K562 (cell line): Measurements from ENCODE around the gene DMD. TPM values are rescaled to one million over a fixed set of nuclear protein-coding genes. Genes with fewer than 3 reads are reported as not detected.

ENCODE experiments used
- ATAC-seq: fragments of 200-7000 bp; cut with Tn5 transposase; 3 replicates; pipeline ENCODE4 v1.9.1; 2020; ENCODE audit warnings: moderate library complexity
- BruUV-seq: library from RNA; stranded (reverse); fragments of 400-500 nt; replicated peaks from 2 replicates; lab custom pipeline; 2021; lab: Mats Ljungman, UMichigan
- CTCF ChIA-PET: fragments of 300-600 bp; formaldehyde crosslinking; extraction: SDS; loops from one replicate; lab custom pipeline; 2021; ENCODE audit warnings: low intra/inter-chr PET ratio; lab: Yijun Ruan, JAX
- POLR2A ChIA-PET: fragments of 300-600, 350-650 bp; sonication (Branson Sonifier 250); formaldehyde crosslinking; extraction: SDS; loops from one replicate; lab custom pipeline; 2021; ENCODE audit warnings: antibody characterized with exemption, inconsistent platforms; lab: Yijun Ruan, JAX
- DNase-seq, 4 experiments: peaks; one replicate each; pipeline versions ENCODE4 v3.0.0 to v3.0.0-alpha.2; 2011 to 2018; ENCODE audit warnings: low spot score in 3 of 4, mixed read lengths in 3 of 4; ENCODE audit errors: extremely low read depth in 1 of 4
- FAIRE-seq: peaks from 2 replicates; lab custom pipeline; 2011; peaks lifted over from hg19 to GRCh38; lab: Jason Lieb, UNC
- H2AFZ ChIP-seq: 2 replicates; pipeline ENCODE4 v1.6.0; 2011; ENCODE audit warnings: low read depth, low read length, control low read depth, inconsistent platforms
- H3K27ac ChIP-seq: fragments of 200-600 bp; 3 replicates; pipeline ENCODE4 v1.8.0; 2011; ENCODE audit warnings: low read depth, mild to moderate bottlenecking, control low read depth, inconsistent platforms, low read length, moderate library complexity, mixed read lengths; ENCODE audit errors: extremely low read depth
- H3K27me3 ChIP-seq, 2 experiments: fragments of 300-600 bp in 1 of 2; 2 replicates in 1 of 2; 3 replicates in 1 of 2; pipeline versions ENCODE4 v1.6.0 to v1.8.0; 2011; ENCODE audit warnings: inconsistent platforms in 2 of 2, low read length in 2 of 2, mild to moderate bottlenecking in 1 of 2, mixed read lengths in 1 of 2, moderate library complexity in 1 of 2; ENCODE audit not compliant: control insufficient read depth in 2 of 2, insufficient read depth in 2 of 2
- H3K36me3 ChIP-seq: fragments of 300-600 bp; 3 replicates; pipeline ENCODE4 v1.8.0; 2011; ENCODE audit warnings: mild to moderate bottlenecking, low read length, inconsistent platforms; ENCODE audit not compliant: control insufficient read depth, insufficient read depth
- H3K4me1 ChIP-seq, 2 experiments: fragments of 200-600 bp in 1 of 2; replicated peaks in 1 of 2; 2 replicates in 1 of 2; 3 replicates in 1 of 2; pipeline versions ENCODE4 v1.5.1 to v1.8.0; 2011; ENCODE audit warnings: inconsistent platforms in 2 of 2, low read length in 2 of 2, mild to moderate bottlenecking in 1 of 2, mixed read lengths in 1 of 2, moderate library complexity in 1 of 2; ENCODE audit not compliant: control insufficient read depth in 2 of 2, insufficient read depth in 2 of 2
- H3K4me2 ChIP-seq: 2 replicates; pipeline ENCODE4 v1.6.1; 2011; ENCODE audit warnings: low read length, control low read depth, inconsistent platforms, mixed read lengths; ENCODE audit not compliant: insufficient read depth
- H3K4me3 ChIP-seq: fragments of 200-600 bp; sonication (generic), shearing (Covaris generic); 2 replicates; pipeline ENCODE4 v1.5.1; 2016; ENCODE audit warnings: control low read depth, inconsistent platforms
- H3K79me2 ChIP-seq: fragments of 200-600 bp; 3 replicates; pipeline ENCODE4 v1.8.0; 2011; ENCODE audit warnings: low read length, inconsistent platforms; ENCODE audit not compliant: control insufficient read depth, insufficient read depth
- H3K9ac ChIP-seq, 2 experiments: 2 replicates each; pipeline versions ENCODE4 v1.6.0 to v1.6.1; 2011; ENCODE audit warnings: low read depth in 2 of 2, low read length in 2 of 2, control low read depth in 1 of 2, inconsistent platforms in 1 of 2, mild to moderate bottlenecking in 1 of 2, mixed read lengths in 1 of 2; ENCODE audit not compliant: insufficient read depth in 1 of 2
- H3K9me1 ChIP-seq: one replicate; pipeline ENCODE4 v1.6.0; 2011; ENCODE audit warnings: inconsistent platforms, mild to moderate bottlenecking, low read length, moderate library complexity; ENCODE audit not compliant: control insufficient read depth, insufficient read depth
- H3K9me3 ChIP-seq: replicated peaks from 2 replicates; pipeline ENCODE4 v1.5.1; 2011; ENCODE audit warnings: low read depth, low read length, inconsistent platforms; ENCODE audit not compliant: control insufficient read depth, insufficient read depth
- H4K20me1 ChIP-seq: replicated peaks from 2 replicates; pipeline ENCODE4 v1.6.1; 2011; ENCODE audit warnings: low read length, inconsistent platforms, mixed read lengths; ENCODE audit not compliant: control insufficient read depth, insufficient read depth
- ELF1 ChIP-seq: fragments of 200-800 bp; sonication (Bioruptor generic); IDR thresholded peaks from 2 replicates; pipeline ENCODE4 v1.6.1; 2016; ENCODE audit warnings: missing genetic modification characterization, missing compliant biosample characterization
- NFRKB ChIP-seq: fragments of 450-650 bp; IDR thresholded peaks from 2 replicates; pipeline ENCODE4 v1.6.1; 2016; ENCODE audit warnings: low read depth
- NKRF ChIP-seq: fragments of 450-650 bp; IDR thresholded peaks from 2 replicates; pipeline ENCODE4 v1.6.1; 2016; ENCODE audit warnings: borderline replicate concordance
- U2AF2 ChIP-seq: fragments of 200-400 bp; formaldehyde crosslinking; optimal IDR thresholded peaks from 2 replicates; pipeline ENCODE3; 2017; ENCODE audit warnings: low read depth, mild to moderate bottlenecking, low read length
- XRCC5 ChIP-seq: fragments of 200-400 bp; formaldehyde crosslinking; IDR thresholded peaks from 2 replicates; pipeline ENCODE4 v1.6.1; 2017; ENCODE audit warnings: low read depth, mild to moderate bottlenecking, low read length
- ZBTB33 ChIP-seq: sonication (generic); formaldehyde crosslinking; IDR thresholded peaks from 2 replicates; pipeline ENCODE4 v1.8.1; 2023; ENCODE audit warnings: mild to moderate bottlenecking, missing genetic modification reagents
- ZNF57 ChIP-seq: fragments of 450-650 bp; formaldehyde crosslinking; IDR thresholded peaks from 2 replicates; pipeline ENCODE4 v1.4.0; 2020; ENCODE audit warnings: mild to moderate bottlenecking, moderate library complexity
- WGBS: fragments of 100-300 bp; shearing (Covaris generic); methylation state at CpG from one replicate; pipeline ENCODE4 v1.1.6; 2016; ENCODE audit warnings: low coverage, mixed read lengths; ENCODE audit not compliant: insufficient coverage; ENCODE audit errors: missing lambda C conversion rate; 5-methylcytosine and 5-hydroxymethylcytosine counted together
- in situ Hi-C: fragments of 300-500 bp; cut with MboI; formaldehyde crosslinking; loops from 4 replicates; pipeline ENCODE4 v1.15.0; 2018; ENCODE audit warnings: inconsistent platforms, mixed read lengths
- intact Hi-C: fragments of 100-400 bp; cut with micrococcal nuclease; formaldehyde crosslinking; loops from 2 replicates; pipeline ENCODE4 v1.14.2; 2022
- polyA plus RNA-seq, 8 experiments: library from polyadenylated mRNA; depleted of rRNA in 4 of 8; stranded (reverse) in 5 of 8; unstranded in 3 of 8; fragments of >200 nt; fragmentation: Nextera tagmentation in 2 of 8; fragmentation: Illumina TruSeq in 1 of 8; extraction: Ambion mirVana in 2 of 8; extraction: Trizol in 1 of 8; gene quantifications; 2 replicates each; pipeline versions ENCODE4 v1.2.1 to v1.2.3, GENCODE V29; 2011 to 2014; ENCODE audit warnings: inconsistent platforms in 1 of 8, missing spikeins in 1 of 8
- total RNA-seq, 7 experiments: library from RNA; depleted of rRNA in 6 of 7; stranded (reverse); fragments of >200 nt in 6 of 7; fragmentation: Illumina TruSeq in 2 of 7; extraction: Trizol in 2 of 7; gene quantifications; 2 replicates each; pipeline versions ENCODE4 v1.2.1 to v1.2.3, GENCODE V29; 2011 to 2021; ENCODE audit warnings: low replicate concordance in 1 of 7

The DMD gene
- total and polyA plus RNA-seq, 9 of the 15 experiments (the other 6 are each of a cell fraction or from before 2014, with no cell fraction given): 3.8 to 20.4 (median 11.4) TPM

GRCh38 chrX:31166832-31167231 lies 2044.5 kb downstream of the DMD start:
- Histone ChIP-seq H3K27ac (no peak overlapping the region), H2AFZ (no peak overlapping the region), H3K9ac (no peak overlapping the region), H3K9me1 (no peaks in the 10 kb centered on the region), H4K20me1 (no peaks in the 10 kb centered on the region), H3K4me3 (no peak overlapping the region), H3K4me2 (no peak overlapping the region), H3K27me3 (no peaks in the 10 kb centered on the region), H3K79me2 (no peaks in the 10 kb centered on the region), H3K36me3 (no peaks in the 10 kb centered on the region), H3K9me3 (no peaks in the 10 kb centered on the region), H3K4me1 (no peaks in the 10 kb centered on the region)
- WGBS: 30% methylated on average over 5 of the region's 5 CpGs
- BruUV-seq: no TSS peak
- POLR2A ChIA-PET: no interaction called here
- CTCF ChIA-PET: no interaction called here
- DNase-seq: no peak
- FAIRE-seq: no peak
- intact Hi-C loops: no loop called here
- in situ Hi-C loops: no loop called here
- ATAC-seq: no peak
- TF ChIP-seq ZBTB33 (CRISPR knock-in tag) (no peak), ELF1 (no peak), XRCC5 (no peak), U2AF2 (no peak), NKRF (no peak), NFRKB (no peak), ZNF57 (CRISPR knock-in tag) (no peak)
- TF ChIP-seq, all 486 proteins: peak for 0
